Measurements from ENCODE around the gene SNED1. TPM values are rescaled to one million over a fixed set of nuclear protein-coding genes. Genes with fewer than 3 reads are reported as not detected.

SNED1 gene
- total and polyA plus RNA-seq, 9 donors = 1.3 to 4.6 (median 2.7) TPM

- 86% methylated on average over 9 of the region's 10 CpGs for WGBS (ENCODE audit: insufficient coverage)
- Histone ChIP-seq H3K27ac (ENCODE audit: low read length) (no peak overlapping the region), H3K27me3 (ENCODE audit: control insufficient read depth, insufficient read depth, low read length) (no peaks in the 10 kb centered on the region), H3K9me3 (replicated peaks; ENCODE audit: control insufficient read depth, low read depth, low read length) (no peaks in the 10 kb centered on the region), H3K4me1 (ENCODE audit: control insufficient read depth, insufficient read depth, low read length) (peaks cover 16% of the 10 kb centered on the region), H3K4me3 (ENCODE audit: low read length) (no peak overlapping the region), H3K36me3 (ENCODE audit: control insufficient read depth, insufficient read depth, low read length) (no peaks in the 10 kb centered on the region)
- DNase-seq = no peak
Observed at GRCh38 chr2:240966457-240966905, 31.9 kb upstream of the SNED1 start.

- Histone ChIP-seq H3K9me3 (replicated peaks; ENCODE audit: control insufficient read depth, low read depth, low read length) (no peaks in the 10 kb centered on the region), H3K27ac (ENCODE audit: low read length) (no peak overlapping the region), H3K27me3 (ENCODE audit: control insufficient read depth, insufficient read depth, low read length) (peaks cover 3% of the 10 kb centered on the region), H3K4me3 (ENCODE audit: low read length) (no peak overlapping the region), H3K36me3 (ENCODE audit: control insufficient read depth, insufficient read depth, low read length) (no peaks in the 10 kb centered on the region), H3K4me1 (ENCODE audit: control insufficient read depth, insufficient read depth, low read length) (peaks cover 14% of the 10 kb centered on the region)
- DNase-seq = no peak
- 73% methylated on average over 29 of the region's 32 CpGs for WGBS (ENCODE audit: insufficient coverage)
Observed at GRCh38 chr2:240966906-240967680, 31.3 kb upstream of the SNED1 start.

- Histone ChIP-seq H3K36me3 (ENCODE audit: control insufficient read depth, insufficient read depth, low read length) (no peaks in the 10 kb centered on the region), H3K4me1 (ENCODE audit: control insufficient read depth, insufficient read depth, low read length) (peaks cover 8% of the 10 kb centered on the region), H3K27ac (ENCODE audit: low read length) (no peak overlapping the region), H3K4me3 (ENCODE audit: low read length) (no peak overlapping the region), H3K27me3 (ENCODE audit: control insufficient read depth, insufficient read depth, low read length) (peaks cover 8% of the 10 kb centered on the region), H3K9me3 (replicated peaks; ENCODE audit: control insufficient read depth, low read depth, low read length) (no peaks in the 10 kb centered on the region)
- 88% methylated on average over 26 of the region's 34 CpGs for WGBS (ENCODE audit: insufficient coverage)
- DNase-seq = no peak
Observed at GRCh38 chr2:240967681-240968621, 30.5 kb upstream of the SNED1 start.

GRCh38 chr2:240968731-240969624, 29.4 kb upstream of the SNED1 start:
- no peak for DNase-seq
- peaks cover 8% of the 10 kb centered on the region for H3K27me3 ChIP-seq (ENCODE audit: control insufficient read depth, insufficient read depth, low read length)
- H3K27ac ChIP-seq (ENCODE audit: low read length) = no peak overlapping the region
- 61% methylated on average over 14 of the region's 15 CpGs for WGBS (ENCODE audit: insufficient coverage)
- H3K36me3 ChIP-seq (ENCODE audit: control insufficient read depth, insufficient read depth, low read length) = no peaks in the 10 kb centered on the region
- no peak overlapping the region for H3K4me3 ChIP-seq (ENCODE audit: low read length)
- H3K9me3 ChIP-seq (replicated peaks; ENCODE audit: control insufficient read depth, low read depth, low read length) = peaks cover 6% of the 10 kb centered on the region
- peaks cover 10% of the 10 kb centered on the region for H3K4me1 ChIP-seq (ENCODE audit: control insufficient read depth, insufficient read depth, low read length)

GRCh38 chr2:240970104-240970503, 28.3 kb upstream of the SNED1 start:
- peaks cover 10% of the 10 kb centered on the region for H3K4me1 ChIP-seq (ENCODE audit: control insufficient read depth, insufficient read depth, low read length)
- no peaks in the 10 kb centered on the region for H3K36me3 ChIP-seq (ENCODE audit: control insufficient read depth, insufficient read depth, low read length)
- no peak overlapping the region for H3K27ac ChIP-seq (ENCODE audit: low read length)
- peaks cover 6% of the 10 kb centered on the region for H3K9me3 ChIP-seq (replicated peaks; ENCODE audit: control insufficient read depth, low read depth, low read length)
- 75% methylated on average over 1 of the region's 3 CpGs for WGBS (ENCODE audit: insufficient coverage)
- no peak for DNase-seq
- peaks cover 8% of the 10 kb centered on the region for H3K27me3 ChIP-seq (ENCODE audit: control insufficient read depth, insufficient read depth, low read length)
- no peak overlapping the region for H3K4me3 ChIP-seq (ENCODE audit: low read length)

- no peak for DNase-seq
- WGBS (ENCODE audit: insufficient coverage) = 91% methylated on average over 15 of the region's 15 CpGs
Observed at GRCh38 chr2:240970816-240971215, 27.6 kb upstream of the SNED1 start.

GRCh38 chr2:240972201-240972600, 26.2 kb upstream of the SNED1 start:
- peaks cover 6% of the 10 kb centered on the region for H3K9me3 ChIP-seq (replicated peaks; ENCODE audit: control insufficient read depth, low read depth, low read length)
- 37% methylated on average over 7 of the region's 11 CpGs for WGBS (ENCODE audit: insufficient coverage)
- peaks cover 14% of the 10 kb centered on the region for H3K27me3 ChIP-seq (ENCODE audit: control insufficient read depth, insufficient read depth, low read length)
- H3K36me3 ChIP-seq (ENCODE audit: control insufficient read depth, insufficient read depth, low read length) = no peaks in the 10 kb centered on the region
- H3K27ac ChIP-seq (ENCODE audit: low read length) = no peak overlapping the region
- H3K4me3 ChIP-seq (ENCODE audit: low read length) = no peak overlapping the region
- H3K4me1 ChIP-seq (ENCODE audit: control insufficient read depth, insufficient read depth, low read length) = peaks cover 10% of the 10 kb centered on the region
- DNase-seq = no peak

More at GRCh38 chr2:240970816-240971215, 27.6 kb upstream of the SNED1 start:
- H3K27ac ChIP-seq (ENCODE audit: low read length) = no peak overlapping the region
- peaks cover 10% of the 10 kb centered on the region for H3K4me1 ChIP-seq (ENCODE audit: control insufficient read depth, insufficient read depth, low read length)
- H3K36me3 ChIP-seq (ENCODE audit: control insufficient read depth, insufficient read depth, low read length) = no peaks in the 10 kb centered on the region
- H3K4me3 ChIP-seq (ENCODE audit: low read length) = no peak overlapping the region
- H3K27me3 ChIP-seq (ENCODE audit: control insufficient read depth, insufficient read depth, low read length) = peaks cover 13% of the 10 kb centered on the region
- peaks cover 6% of the 10 kb centered on the region for H3K9me3 ChIP-seq (replicated peaks; ENCODE audit: control insufficient read depth, low read depth, low read length)

GRCh38 chr2:240972636-240973521, 25.5 kb upstream of the SNED1 start:
- Histone ChIP-seq H3K4me1 (ENCODE audit: control insufficient read depth, insufficient read depth, low read length) (peaks cover 10% of the 10 kb centered on the region), H3K27me3 (ENCODE audit: control insufficient read depth, insufficient read depth, low read length) (peaks cover 14% of the 10 kb centered on the region), H3K27ac (ENCODE audit: low read length) (no peak overlapping the region), H3K9me3 (replicated peaks; ENCODE audit: control insufficient read depth, low read depth, low read length) (peaks cover 6% of the 10 kb centered on the region), H3K4me3 (ENCODE audit: low read length) (no peak overlapping the region), H3K36me3 (ENCODE audit: control insufficient read depth, insufficient read depth, low read length) (no peaks in the 10 kb centered on the region)
- no peak for DNase-seq
- 36% methylated on average over 9 of the region's 17 CpGs for WGBS (ENCODE audit: insufficient coverage)
